GM12864 (cell line): ENCODE results near the gene COL19A1.
A peak's percentile ranks its signal among the peaks of the same experiment; 100 is the strongest.

Source experiments
- DNase-seq: peaks from one replicate; pipeline ENCODE4 v3.0.0-alpha.2; 2011; ENCODE audit warnings: low read depth
- H3K4me3 ChIP-seq: 2 replicates; pipeline ENCODE4 v1.5.1; 2011; ENCODE audit warnings: mild to moderate bottlenecking, low read depth, low read length, control low read depth
- TF ChIP-seq, protein P1 (sequence below): IDR thresholded peaks from 2 replicates; pipeline ENCODE4 v1.5.1; 2011; ENCODE audit warnings: low read depth, mild to moderate bottlenecking, moderate library complexity, low read length, control low read depth, inconsistent platforms; ENCODE audit errors: missing control alignments

The COL19A1 gene

DNA sequence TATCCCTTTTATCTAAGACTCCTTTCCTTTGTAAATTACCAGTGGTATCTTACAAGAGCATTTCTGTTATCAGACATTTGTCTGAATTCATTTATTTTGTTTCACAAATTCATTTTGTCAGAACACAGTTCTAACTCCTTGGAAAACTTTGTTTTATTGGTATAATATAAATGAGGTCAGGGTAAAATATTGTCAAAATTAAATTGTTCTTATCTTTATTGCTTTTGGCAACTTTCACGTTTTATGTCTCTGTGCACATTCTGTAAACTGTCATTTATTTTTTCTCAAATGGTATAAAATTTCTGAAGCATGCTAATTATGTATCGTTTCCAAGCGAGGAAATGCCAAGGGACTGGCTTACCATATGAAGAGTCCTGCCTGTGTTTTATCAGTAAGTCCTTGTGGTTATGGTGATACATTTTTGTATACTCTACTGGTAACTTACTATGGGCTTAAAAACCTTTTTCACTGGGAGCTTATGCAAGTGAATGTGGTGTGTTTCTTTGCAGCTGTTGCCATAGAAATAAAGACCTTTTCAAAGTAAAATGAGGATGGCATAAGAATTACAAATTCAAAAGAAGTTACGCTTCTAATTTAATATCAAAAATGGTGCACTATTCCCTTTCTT lies 214.2 kb downstream of the COL19A1 start:
- no peak for DNase-seq
- TF ChIP-seq, protein P1, sequence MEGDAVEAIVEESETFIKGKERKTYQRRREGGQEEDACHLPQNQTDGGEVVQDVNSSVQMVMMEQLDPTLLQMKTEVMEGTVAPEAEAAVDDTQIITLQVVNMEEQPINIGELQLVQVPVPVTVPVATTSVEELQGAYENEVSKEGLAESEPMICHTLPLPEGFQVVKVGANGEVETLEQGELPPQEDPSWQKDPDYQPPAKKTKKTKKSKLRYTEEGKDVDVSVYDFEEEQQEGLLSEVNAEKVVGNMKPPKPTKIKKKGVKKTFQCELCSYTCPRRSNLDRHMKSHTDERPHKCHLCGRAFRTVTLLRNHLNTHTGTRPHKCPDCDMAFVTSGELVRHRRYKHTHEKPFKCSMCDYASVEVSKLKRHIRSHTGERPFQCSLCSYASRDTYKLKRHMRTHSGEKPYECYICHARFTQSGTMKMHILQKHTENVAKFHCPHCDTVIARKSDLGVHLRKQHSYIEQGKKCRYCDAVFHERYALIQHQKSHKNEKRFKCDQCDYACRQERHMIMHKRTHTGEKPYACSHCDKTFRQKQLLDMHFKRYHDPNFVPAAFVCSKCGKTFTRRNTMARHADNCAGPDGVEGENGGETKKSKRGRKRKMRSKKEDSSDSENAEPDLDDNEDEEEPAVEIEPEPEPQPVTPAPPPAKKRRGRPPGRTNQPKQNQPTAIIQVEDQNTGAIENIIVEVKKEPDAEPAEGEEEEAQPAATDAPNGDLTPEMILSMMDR, result no peak
- H3K4me3 ChIP-seq, result no peak overlapping the region

DNA sequence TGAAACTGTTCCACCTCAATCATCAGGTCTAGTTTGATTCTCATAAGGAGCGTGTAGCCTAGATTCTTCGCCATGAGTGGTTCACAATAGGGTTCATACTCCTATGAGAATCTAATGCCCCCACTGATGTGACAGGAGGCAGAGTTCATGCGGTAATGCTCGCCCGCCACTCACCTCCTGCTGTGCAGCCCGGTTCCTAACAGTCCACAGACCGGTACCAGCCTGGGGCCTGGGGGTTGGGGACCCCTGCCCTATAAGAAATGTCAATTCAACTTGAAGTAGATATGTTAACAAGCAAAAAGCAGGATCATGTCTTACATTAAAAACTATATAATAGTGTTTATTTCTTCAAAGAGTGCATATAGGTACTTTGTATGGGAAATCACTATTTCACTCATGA lies 216.5 kb downstream of the COL19A1 start:
- H3K4me3 ChIP-seq, result no peak overlapping the region
- no peak for DNase-seq
- TF ChIP-seq, protein P1, result no peak

DNA sequence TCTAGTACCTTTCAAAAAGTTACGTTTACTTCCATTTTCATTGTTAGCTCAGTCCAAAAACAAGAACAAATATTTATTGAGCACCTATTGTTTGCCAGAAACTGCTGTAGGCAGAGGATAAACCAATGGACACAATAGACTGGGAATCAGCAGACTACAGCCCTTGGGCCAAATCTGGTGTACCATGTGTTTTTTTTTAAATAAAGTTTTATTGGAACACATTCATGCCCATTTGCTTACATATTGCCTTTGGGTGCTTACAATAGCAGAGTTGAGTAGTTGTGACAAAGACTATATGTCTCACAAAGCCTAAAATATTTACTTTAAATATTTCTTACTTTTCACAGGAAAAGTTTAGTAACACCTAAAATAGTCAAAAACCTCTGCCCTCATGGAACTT lies 220.4 kb downstream of the COL19A1 start:
- no peak for DNase-seq
- no peak overlapping the region for H3K4me3 ChIP-seq
- TF ChIP-seq, protein P1, result no peak

DNA sequence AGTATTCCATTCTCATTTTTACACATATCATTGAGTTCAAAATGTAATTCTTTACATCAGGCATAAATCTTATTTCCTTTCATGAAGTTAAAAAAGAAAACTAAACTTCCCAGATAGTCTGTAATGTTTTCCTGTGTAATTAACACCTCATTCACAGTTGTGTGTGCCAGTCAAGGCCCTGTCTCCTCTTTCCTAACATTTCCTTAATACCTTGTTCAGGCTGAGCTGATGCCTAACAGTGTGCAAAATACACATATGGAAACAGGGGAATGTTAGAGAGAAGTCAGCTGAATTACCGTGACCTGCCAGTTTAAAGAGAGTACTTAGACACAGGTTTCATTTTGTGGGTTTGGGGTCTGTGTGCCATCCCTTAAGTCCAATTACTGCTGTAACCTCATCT lies 227.8 kb downstream of the COL19A1 start:
- TF ChIP-seq, protein P1, result no peak
- H3K4me3 ChIP-seq, result no peak overlapping the region
- DNase-seq, result no peak

DNA sequence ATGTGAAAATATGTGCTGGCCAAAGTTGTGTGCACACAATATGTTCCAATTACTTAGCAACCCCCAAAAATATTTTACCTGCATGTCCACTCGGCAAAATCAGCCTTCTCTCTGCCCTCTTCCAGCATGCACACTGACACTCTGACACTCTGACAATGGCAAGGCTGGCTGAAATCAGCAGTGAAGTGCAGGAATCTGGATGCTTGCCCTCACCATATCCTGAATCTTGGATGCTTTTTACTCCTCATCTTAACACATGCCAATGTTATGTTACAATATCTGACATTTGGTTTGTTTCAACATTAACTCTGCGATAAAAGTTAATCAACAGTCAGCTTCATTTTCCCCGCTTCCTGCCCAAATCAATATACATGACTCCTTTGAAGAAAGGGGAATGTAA lies 233.4 kb downstream of the COL19A1 start:
- TF ChIP-seq, protein P1, result no peak
- no peak for DNase-seq
- H3K4me3 ChIP-seq, result no peak overlapping the region

DNA sequence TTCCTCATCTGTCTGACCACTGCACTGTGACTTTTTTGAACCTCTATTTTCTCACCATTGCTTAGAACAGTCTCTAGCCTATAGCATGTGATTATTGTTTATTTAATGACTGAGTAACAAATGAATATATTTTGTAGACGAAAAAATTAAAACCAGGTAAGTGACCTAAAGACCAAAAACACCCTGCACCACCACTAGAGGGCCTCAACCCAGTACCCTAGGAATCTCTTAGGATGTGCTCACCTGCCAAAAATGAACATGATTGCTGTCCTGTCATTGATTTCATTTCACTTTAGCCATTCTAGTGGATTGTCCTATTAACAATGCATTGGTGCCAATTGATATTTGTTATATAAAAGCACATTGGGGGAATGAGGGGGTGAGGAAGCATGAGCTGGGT lies 237.4 kb downstream of the COL19A1 start:
- no peak for DNase-seq
- TF ChIP-seq, protein P1, result peak; percentile 71
- no peak overlapping the region for H3K4me3 ChIP-seq
